HL-60 (cell line): ENCODE measurements around the gene KLHL26.

Experiments
- GABPA ChIP-seq: IDR thresholded peaks from 2 replicates; pipeline ENCODE4 v1.6.1; 2012; ENCODE audit warnings: low read depth
- POLR2AphosphoS5 ChIP-seq: IDR thresholded peaks from 2 replicates; pipeline ENCODE4 v1.6.1; 2012; ENCODE audit warnings: low read depth
- TF ChIP-seq, protein P1 (sequence below): IDR thresholded peaks from one replicate; pipeline ENCODE4 v1.5.1; 2011; ENCODE audit warnings: low read length, control low read depth, inconsistent platforms; ENCODE audit not compliant: insufficient read depth

- TF ChIP-seq, protein P1, sequence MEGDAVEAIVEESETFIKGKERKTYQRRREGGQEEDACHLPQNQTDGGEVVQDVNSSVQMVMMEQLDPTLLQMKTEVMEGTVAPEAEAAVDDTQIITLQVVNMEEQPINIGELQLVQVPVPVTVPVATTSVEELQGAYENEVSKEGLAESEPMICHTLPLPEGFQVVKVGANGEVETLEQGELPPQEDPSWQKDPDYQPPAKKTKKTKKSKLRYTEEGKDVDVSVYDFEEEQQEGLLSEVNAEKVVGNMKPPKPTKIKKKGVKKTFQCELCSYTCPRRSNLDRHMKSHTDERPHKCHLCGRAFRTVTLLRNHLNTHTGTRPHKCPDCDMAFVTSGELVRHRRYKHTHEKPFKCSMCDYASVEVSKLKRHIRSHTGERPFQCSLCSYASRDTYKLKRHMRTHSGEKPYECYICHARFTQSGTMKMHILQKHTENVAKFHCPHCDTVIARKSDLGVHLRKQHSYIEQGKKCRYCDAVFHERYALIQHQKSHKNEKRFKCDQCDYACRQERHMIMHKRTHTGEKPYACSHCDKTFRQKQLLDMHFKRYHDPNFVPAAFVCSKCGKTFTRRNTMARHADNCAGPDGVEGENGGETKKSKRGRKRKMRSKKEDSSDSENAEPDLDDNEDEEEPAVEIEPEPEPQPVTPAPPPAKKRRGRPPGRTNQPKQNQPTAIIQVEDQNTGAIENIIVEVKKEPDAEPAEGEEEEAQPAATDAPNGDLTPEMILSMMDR, result no peak
- no peak for TF ChIP-seq GABPA
- TF ChIP-seq POLR2AphosphoS5, result no peak
Measured at GRCh38 chr19:18704971-18705370, 68.1 kb downstream of the KLHL26 start.
